ENCODE results near the gene DACH1.

Gene DACH1

GRCh38 chr13:71751073-71751472 is 115.9 kb downstream of the DACH1 start:
- TF ChIP-seq EZH2 (IDR thresholded peaks at IDR 0.05) (no peak), POLR2AphosphoS5 (IDR thresholded peaks at IDR 0.05; ENCODE audit: borderline replicate concordance, low read depth, low read length) (no peak), FOXP2 (optimal IDR thresholded peaks at IDR 0.05; ENCODE audit: control extremely low read depth, extremely low read length, insufficient read depth) (no peak)
- no peak overlapping the region for H3K9ac ChIP-seq (ENCODE audit: insufficient read length)
- no peaks in the 10 kb centered on the region for H3K9me3 ChIP-seq (ENCODE audit: low read depth, low read length)
- DNase-seq (ENCODE audit: low read depth, low spot score), result no peak
- H3K27ac ChIP-seq, result no peak overlapping the region
- no peak overlapping the region for H3K4me3 ChIP-seq
- no peaks in the 10 kb centered on the region for H3K36me3 ChIP-seq (ENCODE audit: insufficient read depth, low read length)

GRCh38 chr13:71730267-71730666 is 136.7 kb downstream of the DACH1 start:
- Histone ChIP-seq H3K9ac (ENCODE audit: insufficient read length) (no peak overlapping the region), H3K36me3 (ENCODE audit: insufficient read depth, low read length) (no peaks in the 10 kb centered on the region), H3K4me3 (no peak overlapping the region), H3K9me3 (ENCODE audit: low read depth, low read length) (no peaks in the 10 kb centered on the region), H3K27ac (no peak overlapping the region)
- TF ChIP-seq POLR2AphosphoS5 (IDR thresholded peaks at IDR 0.05; ENCODE audit: borderline replicate concordance, low read depth, low read length) (no peak), EZH2 (IDR thresholded peaks at IDR 0.05) (no peak), FOXP2 (optimal IDR thresholded peaks at IDR 0.05; ENCODE audit: control extremely low read depth, extremely low read length, insufficient read depth) (no peak)
- no peak for DNase-seq (ENCODE audit: low read depth, low spot score)

GRCh38 chr13:71729441-71729840 is 137.6 kb downstream of the DACH1 start:
- Histone ChIP-seq H3K9me3 (ENCODE audit: low read depth, low read length) (no peaks in the 10 kb centered on the region), H3K9ac (ENCODE audit: insufficient read length) (no peak overlapping the region), H3K27ac (no peak overlapping the region), H3K4me3 (no peak overlapping the region), H3K36me3 (ENCODE audit: insufficient read depth, low read length) (no peaks in the 10 kb centered on the region)
- no peak for DNase-seq (ENCODE audit: low read depth, low spot score)
- TF ChIP-seq FOXP2 (optimal IDR thresholded peaks at IDR 0.05; ENCODE audit: control extremely low read depth, extremely low read length, insufficient read depth) (no peak), POLR2AphosphoS5 (IDR thresholded peaks at IDR 0.05; ENCODE audit: borderline replicate concordance, low read depth, low read length) (no peak), EZH2 (IDR thresholded peaks at IDR 0.05) (no peak)

- Histone ChIP-seq H3K9ac (ENCODE audit: insufficient read length) (no peak overlapping the region), H3K27ac (no peak overlapping the region), H3K9me3 (ENCODE audit: low read depth, low read length) (no peaks in the 10 kb centered on the region), H3K4me3 (no peak overlapping the region), H3K36me3 (ENCODE audit: insufficient read depth, low read length) (no peaks in the 10 kb centered on the region)
- TF ChIP-seq FOXP2 (optimal IDR thresholded peaks at IDR 0.05; ENCODE audit: control extremely low read depth, extremely low read length, insufficient read depth) (no peak), POLR2AphosphoS5 (IDR thresholded peaks at IDR 0.05; ENCODE audit: borderline replicate concordance, low read depth, low read length) (no peak), EZH2 (IDR thresholded peaks at IDR 0.05) (no peak)
- no peak for DNase-seq (ENCODE audit: low read depth, low spot score)
Measured at GRCh38 chr13:71727662-71728061, 139.3 kb downstream of the DACH1 start.

- Histone ChIP-seq H3K36me3 (ENCODE audit: insufficient read depth, low read length) (no peaks in the 10 kb centered on the region), H3K9me3 (ENCODE audit: low read depth, low read length) (no peaks in the 10 kb centered on the region), H3K27ac (no peak overlapping the region), H3K9ac (ENCODE audit: insufficient read length) (no peak overlapping the region), H3K4me3 (no peak overlapping the region)
- no peak for DNase-seq (ENCODE audit: low read depth, low spot score)
- TF ChIP-seq FOXP2 (optimal IDR thresholded peaks at IDR 0.05; ENCODE audit: control extremely low read depth, extremely low read length, insufficient read depth) (no peak), POLR2AphosphoS5 (IDR thresholded peaks at IDR 0.05; ENCODE audit: borderline replicate concordance, low read depth, low read length) (no peak), EZH2 (IDR thresholded peaks at IDR 0.05) (no peak)
Measured at GRCh38 chr13:71727042-71727441, 140.0 kb downstream of the DACH1 start.

GRCh38 chr13:71722206-71722605 is 144.8 kb downstream of the DACH1 start:
- Histone ChIP-seq H3K4me3 (no peak overlapping the region), H3K9ac (ENCODE audit: insufficient read length) (no peak overlapping the region), H3K27ac (no peak overlapping the region), H3K36me3 (ENCODE audit: insufficient read depth, low read length) (no peaks in the 10 kb centered on the region), H3K9me3 (ENCODE audit: low read depth, low read length) (no peaks in the 10 kb centered on the region)
- TF ChIP-seq POLR2AphosphoS5 (IDR thresholded peaks at IDR 0.05; ENCODE audit: borderline replicate concordance, low read depth, low read length), result no peak
- TF ChIP-seq EZH2 (IDR thresholded peaks at IDR 0.05), result no peak
- TF ChIP-seq FOXP2 (optimal IDR thresholded peaks at IDR 0.05; ENCODE audit: control extremely low read depth, extremely low read length, insufficient read depth), result no peak
- DNase-seq (ENCODE audit: low read depth, low spot score), result no peak

GRCh38 chr13:71721104-71721503 is 145.9 kb downstream of the DACH1 start:
- H3K9ac ChIP-seq (ENCODE audit: insufficient read length), result no peak overlapping the region
- no peak for TF ChIP-seq EZH2 (IDR thresholded peaks at IDR 0.05)
- TF ChIP-seq FOXP2 (optimal IDR thresholded peaks at IDR 0.05; ENCODE audit: control extremely low read depth, extremely low read length, insufficient read depth), result no peak
- TF ChIP-seq POLR2AphosphoS5 (IDR thresholded peaks at IDR 0.05; ENCODE audit: borderline replicate concordance, low read depth, low read length), result no peak
- DNase-seq (ENCODE audit: low read depth, low spot score), result no peak
- no peaks in the 10 kb centered on the region for H3K36me3 ChIP-seq (ENCODE audit: insufficient read depth, low read length)
- no peak overlapping the region for H3K4me3 ChIP-seq
- H3K9me3 ChIP-seq (ENCODE audit: low read depth, low read length), result no peaks in the 10 kb centered on the region
- no peak overlapping the region for H3K27ac ChIP-seq

GRCh38 chr13:71718931-71719330 is 148.1 kb downstream of the DACH1 start:
- Histone ChIP-seq H3K9ac (ENCODE audit: insufficient read length) (no peak overlapping the region), H3K4me3 (no peak overlapping the region), H3K9me3 (ENCODE audit: low read depth, low read length) (no peaks in the 10 kb centered on the region), H3K36me3 (ENCODE audit: insufficient read depth, low read length) (no peaks in the 10 kb centered on the region), H3K27ac (no peak overlapping the region)
- DNase-seq (ENCODE audit: low read depth, low spot score), result no peak
- no peak for TF ChIP-seq POLR2AphosphoS5 (IDR thresholded peaks at IDR 0.05; ENCODE audit: borderline replicate concordance, low read depth, low read length)
- TF ChIP-seq FOXP2 (optimal IDR thresholded peaks at IDR 0.05; ENCODE audit: control extremely low read depth, extremely low read length, insufficient read depth), result no peak
- no peak for TF ChIP-seq EZH2 (IDR thresholded peaks at IDR 0.05)

- TF ChIP-seq POLR2AphosphoS5 (IDR thresholded peaks at IDR 0.05; ENCODE audit: borderline replicate concordance, low read depth, low read length) (no peak), EZH2 (IDR thresholded peaks at IDR 0.05) (no peak), FOXP2 (optimal IDR thresholded peaks at IDR 0.05; ENCODE audit: control extremely low read depth, extremely low read length, insufficient read depth) (no peak)
- Histone ChIP-seq H3K9ac (ENCODE audit: insufficient read length) (no peak overlapping the region), H3K27ac (no peak overlapping the region), H3K36me3 (ENCODE audit: insufficient read depth, low read length) (no peaks in the 10 kb centered on the region), H3K9me3 (ENCODE audit: low read depth, low read length) (no peaks in the 10 kb centered on the region), H3K4me3 (no peak overlapping the region)
- DNase-seq (ENCODE audit: low read depth, low spot score), result no peak
Measured at GRCh38 chr13:71714802-71715375, 152.1 kb downstream of the DACH1 start.
